Parathyroid adenoma (tissue), 2 donors: ENCODE data around the gene THSD4.

Source experiments
- H2AFZ ChIP-seq: fragments of 300-600 bp; sonication (generic); one replicate; pipeline ENCODE4 v1.7.0; 2017; ENCODE audit warnings: antibody characterized with exemption, mild to moderate bottlenecking
- H3K27ac ChIP-seq: fragments of 300-600 bp; sonication (generic); one replicate; pipeline ENCODE4 v1.7.0; 2017
- H3K27me3 ChIP-seq: fragments of 300-600 bp; sonication (generic); one replicate; pipeline ENCODE4 v1.7.0; 2017; ENCODE audit warnings: low read length; ENCODE audit not compliant: control insufficient read depth, insufficient read depth
- H3K36me3 ChIP-seq: fragments of 300-600 bp; sonication (generic); one replicate; pipeline ENCODE4 v1.7.0; 2017; ENCODE audit warnings: low read length; ENCODE audit not compliant: control insufficient read depth, insufficient read depth
- H3K4me1 ChIP-seq: fragments of 300-600 bp; sonication (generic); one replicate; pipeline ENCODE4 v1.7.0; 2017; ENCODE audit warnings: control low read depth
- H3K4me2 ChIP-seq: fragments of 300-600 bp; sonication (generic); one replicate; pipeline ENCODE4 v1.7.0; 2017; ENCODE audit warnings: low read length
- H3K4me3 ChIP-seq: fragments of 300-600 bp; sonication (generic); one replicate; pipeline ENCODE4 v1.7.0; 2017; ENCODE audit warnings: low read depth, low read length
- H3K79me2 ChIP-seq: fragments of 300-600 bp; sonication (generic); one replicate; pipeline ENCODE4 v1.7.0; 2017; ENCODE audit warnings: control low read depth
- H3K9ac ChIP-seq: fragments of 300-600 bp; sonication (generic); one replicate; pipeline ENCODE4 v1.7.0; 2017; ENCODE audit warnings: mild to moderate bottlenecking
- H3K9me3 ChIP-seq: fragments of 300-600 bp; sonication (generic); one replicate; pipeline ENCODE4 v1.7.0; 2017; ENCODE audit warnings: low read length; ENCODE audit not compliant: control insufficient read depth
- CTCF ChIP-seq: fragments of 300-600 bp; sonication (generic); IDR thresholded peaks from one replicate; pipeline ENCODE4 v1.7.0; 2017; ENCODE audit warnings: antibody characterized with exemption, mild to moderate bottlenecking
- donor health status: primary hyperparathyroidism.

THSD4 gene

GRCh38 chr15:71199384-71200351, 84.4 kb downstream of the THSD4 start:
- no peak for TF ChIP-seq CTCF
- Histone ChIP-seq H3K79me2 (no peaks in the 10 kb centered on the region), H2AFZ (no peak overlapping the region), H3K4me1 (no peaks in the 10 kb centered on the region), H3K4me3 (no peak overlapping the region), H3K27me3 (no peaks in the 10 kb centered on the region), H3K27ac (no peak overlapping the region), H3K4me2 (no peak overlapping the region), H3K36me3 (no peaks in the 10 kb centered on the region), H3K9ac (no peak overlapping the region), H3K9me3 (no peaks in the 10 kb centered on the region)

DNA sequence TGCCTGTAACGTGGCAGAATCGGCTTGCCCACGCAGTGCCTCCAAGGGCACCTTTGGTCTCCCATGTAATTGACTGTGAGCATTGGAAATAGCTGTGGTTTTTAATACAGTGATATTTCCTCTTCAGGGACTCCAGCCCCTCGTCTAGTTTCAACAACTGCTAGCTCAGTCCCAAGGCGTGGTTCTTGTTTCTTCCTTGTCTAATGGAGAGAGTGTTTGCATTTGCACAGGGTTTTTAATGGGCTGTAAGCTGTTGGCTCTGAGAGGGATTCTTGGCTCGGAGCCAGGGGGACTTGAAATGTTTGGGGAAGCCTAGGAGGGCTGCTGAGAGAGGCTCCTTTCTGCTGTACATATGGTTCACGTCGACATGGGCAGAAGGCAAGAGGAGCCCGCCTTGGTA, 86.2 kb downstream of the THSD4 start:
- no peaks in the 10 kb centered on the region for H3K79me2 ChIP-seq
- no peak overlapping the region for H2AFZ ChIP-seq
- H3K4me3 ChIP-seq: no peak overlapping the region
- no peak overlapping the region for H3K9ac ChIP-seq
- H3K4me1 ChIP-seq: no peaks in the 10 kb centered on the region
- no peak overlapping the region for H3K27ac ChIP-seq
- no peaks in the 10 kb centered on the region for H3K27me3 ChIP-seq
- H3K36me3 ChIP-seq: no peaks in the 10 kb centered on the region
- no peaks in the 10 kb centered on the region for H3K9me3 ChIP-seq
- H3K4me2 ChIP-seq: no peak overlapping the region
- no peak for TF ChIP-seq CTCF

DNA sequence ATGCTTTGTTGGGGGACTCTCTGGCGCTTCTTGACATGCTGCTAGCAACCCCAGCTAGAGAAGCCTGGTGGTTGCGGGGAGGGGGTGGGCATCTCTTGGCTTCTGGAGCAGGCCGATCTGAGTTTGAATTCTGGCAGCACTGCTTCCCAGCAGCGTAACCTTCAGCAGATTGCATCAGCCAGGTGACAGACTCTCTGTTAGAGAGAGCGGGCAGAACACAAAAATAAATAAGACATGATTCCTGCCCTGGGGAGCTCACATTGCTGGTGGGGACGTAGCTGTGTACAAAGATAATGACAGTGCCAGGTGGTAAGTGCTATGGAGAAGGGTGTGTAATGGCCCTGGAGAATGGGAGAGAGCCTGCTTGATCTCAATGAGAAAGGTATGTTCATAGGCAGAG, 87.4 kb downstream of the THSD4 start:
- Histone ChIP-seq H3K27me3 (no peaks in the 10 kb centered on the region), H3K27ac (no peak overlapping the region), H3K9ac (no peak overlapping the region), H2AFZ (no peak overlapping the region), H3K36me3 (no peaks in the 10 kb centered on the region), H3K9me3 (no peaks in the 10 kb centered on the region), H3K79me2 (no peaks in the 10 kb centered on the region), H3K4me3 (no peak overlapping the region), H3K4me1 (no peaks in the 10 kb centered on the region), H3K4me2 (no peak overlapping the region)
- no peak for TF ChIP-seq CTCF

- no peaks in the 10 kb centered on the region for H3K4me1 ChIP-seq
- no peak overlapping the region for H3K27ac ChIP-seq
- no peak overlapping the region for H3K4me2 ChIP-seq
- no peaks in the 10 kb centered on the region for H3K9me3 ChIP-seq
- no peak overlapping the region for H3K9ac ChIP-seq
- no peaks in the 10 kb centered on the region for H3K36me3 ChIP-seq
- H2AFZ ChIP-seq: no peak overlapping the region
- H3K27me3 ChIP-seq: no peaks in the 10 kb centered on the region
- no peaks in the 10 kb centered on the region for H3K79me2 ChIP-seq
- no peak for TF ChIP-seq CTCF
- no peak overlapping the region for H3K4me3 ChIP-seq
These were observed 88.6 kb downstream of the THSD4 start for GRCh38 chr15:71203586-71204474.
